Occipital lobe (tissue), 2 donors: ENCODE measurements around the gene NTHL1. TPM values are rescaled to one million over a fixed set of nuclear protein-coding genes. Genes with fewer than 3 reads are reported as not detected.
A peak's percentile ranks its signal among the peaks of the same experiment; 100 is the strongest.
"Not testable (repeated sequence)": the region's sequence is repeated elsewhere in the genome, so short reads cannot be mapped to it uniquely, and the experiment has no call there.

ENCODE experiments used
- DNase-seq: peaks from one replicate; lab custom pipeline; 2025; lab: John Stamatoyannopoulos, UW
- total RNA-seq: library from RNA; depleted of rRNA; stranded (reverse); fragments of >200 nt; gene quantifications from one replicate; pipeline ENCODE4 v1.2.3, GENCODE V29; 2014

NTHL1 gene
- total RNA-seq, 1 donor from 2014 or later, result 20.3 TPM

DNA sequence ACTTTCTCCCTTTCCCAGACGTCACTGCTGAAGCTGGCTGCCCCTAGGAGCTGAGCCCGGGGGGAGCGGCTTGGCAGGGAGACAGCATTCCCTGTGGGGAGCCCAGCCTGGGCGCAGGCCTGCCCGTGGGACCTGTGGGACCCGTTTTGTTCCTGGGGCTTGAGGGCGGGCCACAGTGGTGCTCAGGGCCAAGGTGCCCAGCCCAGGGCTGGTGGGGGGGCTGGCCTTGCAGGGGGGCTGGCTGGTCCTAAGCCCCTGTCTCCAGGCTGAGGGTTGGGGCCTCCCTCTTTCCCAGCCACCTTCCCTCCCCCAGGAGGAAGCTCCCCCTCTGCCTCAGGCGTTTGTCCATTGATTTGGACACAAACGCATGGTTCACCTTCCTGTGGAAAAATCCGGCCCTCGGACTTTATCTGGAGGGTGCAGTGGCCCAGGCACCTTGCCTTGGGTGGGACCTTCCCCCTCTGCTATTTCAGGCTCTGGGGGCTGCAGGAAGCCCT lies 16.5 kb downstream of the NTHL1 start:
- DNase-seq, result no peak

DNA sequence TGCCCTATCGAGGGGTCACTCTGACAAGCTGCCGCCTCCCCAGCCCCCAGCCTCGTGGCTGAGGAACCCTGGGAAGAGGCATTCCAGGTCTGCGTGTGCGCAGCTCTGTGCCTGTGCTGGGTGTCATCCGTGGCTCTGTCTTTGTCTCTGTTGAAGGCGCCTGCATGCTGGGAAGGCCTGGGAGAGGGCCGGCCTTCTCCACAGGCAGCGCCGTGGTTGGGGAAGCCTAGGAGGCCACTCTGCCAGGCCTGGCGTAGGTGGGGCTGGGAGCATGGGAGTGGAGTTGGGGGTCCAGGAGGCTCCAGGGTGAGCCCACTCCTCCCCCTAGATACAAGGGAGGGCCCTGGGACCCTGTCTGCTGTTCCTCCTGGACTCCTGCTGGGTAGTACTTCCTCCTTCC lies 17.6 kb downstream of the NTHL1 start:
- DNase-seq, result no peak

DNA sequence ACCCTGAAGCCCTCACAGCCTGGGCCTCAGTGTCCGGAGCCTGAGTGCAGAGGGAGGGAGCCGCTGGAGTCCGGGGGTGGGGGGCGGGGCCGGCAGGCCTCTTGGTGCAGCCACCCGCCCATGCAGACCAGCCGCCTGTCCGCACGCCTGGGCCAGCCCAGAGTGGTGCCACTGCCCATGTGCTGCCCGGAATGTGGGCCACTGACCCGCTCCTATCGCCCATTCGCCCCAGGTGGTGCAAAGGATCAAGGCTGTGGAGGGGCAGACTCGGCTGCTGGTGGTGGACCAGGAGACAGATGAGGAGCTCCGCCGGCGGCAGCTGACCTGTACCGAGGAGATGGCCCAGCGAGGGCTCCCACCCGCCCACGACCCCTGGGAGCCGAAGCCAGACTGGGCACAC lies 18.3 kb downstream of the NTHL1 start:
- no peak for DNase-seq

GRCh38 chr16:2028620-2029220 lies 18.9 kb downstream of the NTHL1 start:
- no peak for DNase-seq

DNA sequence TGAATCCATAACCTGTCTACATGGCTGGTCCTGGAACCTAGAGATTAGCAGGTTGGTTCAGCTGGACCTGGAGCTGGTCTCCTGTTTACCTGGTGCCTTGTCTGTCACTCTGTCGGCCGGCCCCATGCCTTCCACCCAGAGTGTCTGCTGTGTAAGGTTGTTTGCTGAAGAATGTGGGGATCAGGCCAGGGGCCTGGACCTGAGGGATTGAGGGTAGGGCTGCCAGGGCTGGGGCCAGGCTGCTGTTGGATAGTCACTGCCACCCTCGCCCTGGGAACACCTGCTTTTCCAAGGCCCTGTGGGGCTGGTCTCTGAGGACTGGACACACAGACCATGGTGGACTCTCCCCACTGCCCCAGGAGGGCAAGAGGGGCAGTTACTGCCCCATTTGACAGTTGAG lies 19.5 kb downstream of the NTHL1 start:
- no peak for DNase-seq

GRCh38 chr16:2027024-2028010 lies 20.3 kb downstream of the NTHL1 start:
- no peak for DNase-seq

DNA sequence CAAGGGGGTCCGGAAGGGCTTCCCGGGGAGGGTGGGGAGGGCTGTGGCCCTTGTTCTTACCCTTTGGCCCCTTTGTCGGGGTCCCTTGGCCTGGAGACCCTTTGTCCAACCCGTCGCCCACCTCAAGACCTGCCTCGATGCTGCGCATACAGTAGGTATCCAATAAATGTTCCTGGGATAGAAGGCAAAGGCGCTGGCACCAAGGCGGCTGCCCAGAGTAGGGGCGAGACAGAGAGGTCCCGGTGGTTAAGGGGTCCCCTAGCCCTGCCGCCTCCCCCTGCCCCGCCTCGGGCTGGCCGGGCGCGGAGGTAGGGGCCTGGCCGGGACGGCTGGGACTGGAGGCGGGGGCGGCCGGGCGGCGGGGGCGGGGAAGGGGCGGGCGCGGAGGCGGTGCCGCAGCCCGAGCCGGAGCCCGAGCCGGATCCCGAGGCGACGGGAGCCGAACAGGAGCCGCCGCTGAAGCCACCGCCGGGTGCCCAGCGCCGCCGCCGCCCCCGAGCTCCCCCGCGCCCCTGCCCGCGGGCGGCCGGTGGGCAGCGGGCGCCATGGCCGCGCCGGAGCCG lies 21.1 kb downstream of the NTHL1 start, which contains the start of gene NHERF2:
Gene NHERF2, plus strand, starts transcription at position 442 of the 563 bp plus-strand sequence. Its CDS starts 104 bp downstream, at position 546.
- DNase-seq, result no peak

DNA sequence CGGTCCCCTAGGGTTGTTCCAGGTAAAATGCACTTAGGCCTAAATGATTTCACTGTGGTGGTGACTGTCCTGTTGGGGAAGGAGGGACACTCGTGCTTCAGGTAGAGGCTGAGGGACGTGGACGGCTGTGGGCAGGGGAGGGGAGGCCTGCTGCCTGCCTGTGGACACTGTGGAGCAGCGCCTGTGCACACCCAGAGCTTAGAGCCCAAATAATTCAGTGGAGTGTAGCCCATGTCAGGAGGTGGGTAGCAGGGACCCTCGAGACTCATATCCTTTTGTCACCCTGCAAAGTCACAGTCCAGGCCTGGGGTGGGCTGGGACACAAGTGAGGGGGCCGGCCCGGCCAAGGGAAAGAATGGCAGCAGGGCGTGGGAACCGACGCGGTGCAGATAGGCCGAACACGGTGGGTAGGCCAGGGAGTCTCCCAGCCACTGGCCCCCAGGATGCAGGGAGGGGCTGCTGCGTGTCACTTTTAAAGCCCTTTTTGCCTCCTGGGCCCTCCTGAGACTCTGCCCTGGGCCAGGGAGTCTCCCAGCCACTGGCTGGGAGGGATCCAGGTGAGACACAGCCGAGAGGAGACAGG lies 21.7 kb downstream of the NTHL1 start:
- DNase-seq, result no peak

GRCh38 chr16:2025251-2025650 lies 22.4 kb downstream of the NTHL1 start:
- DNase-seq, result no peak

DNA sequence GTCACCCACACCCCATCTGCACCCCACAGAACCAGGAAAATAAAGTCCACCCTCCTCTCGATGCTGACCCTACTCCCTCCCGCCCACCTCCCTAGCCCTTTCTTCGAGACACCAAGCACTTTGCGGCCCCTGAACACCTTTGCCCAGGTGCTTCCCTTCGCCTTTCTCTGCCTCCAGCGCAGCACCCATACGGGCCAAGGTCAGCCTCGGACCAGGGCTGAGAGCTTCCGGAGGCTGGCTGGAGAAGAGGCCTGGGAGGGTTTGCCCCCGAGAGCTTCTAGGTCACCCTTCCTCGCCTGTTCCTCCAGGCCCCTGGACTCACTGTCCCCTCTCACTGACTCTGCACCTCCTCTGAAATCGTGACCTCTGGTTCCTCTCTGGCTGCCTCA lies 23.6 kb downstream of the NTHL1 start:
- DNase-seq, result no peak

GRCh38 chr16:2023092-2024031 lies 24.3 kb downstream of the NTHL1 start:
- peak; percentile 87 for DNase-seq

GRCh38 chr16:2022723-2023091 lies 24.9 kb downstream of the NTHL1 start:
- no peak for DNase-seq

- no peak for DNase-seq
Measured at GRCh38 chr16:2019921-2020831, 27.5 kb downstream of the NTHL1 start.

- no peak for DNase-seq
Measured at GRCh38 chr16:2019518-2019920, 28.1 kb downstream of the NTHL1 start, which contains the start of gene NPW. NPW (plus strand) TSS chr16:2019785.

- DNase-seq, result no peak
Measured at GRCh38 chr16:2016407-2016922, 31.2 kb downstream of the NTHL1 start.

- no peak for DNase-seq
Measured at GRCh38 chr16:2015947-2016208, 31.8 kb downstream of the NTHL1 start.

DNA sequence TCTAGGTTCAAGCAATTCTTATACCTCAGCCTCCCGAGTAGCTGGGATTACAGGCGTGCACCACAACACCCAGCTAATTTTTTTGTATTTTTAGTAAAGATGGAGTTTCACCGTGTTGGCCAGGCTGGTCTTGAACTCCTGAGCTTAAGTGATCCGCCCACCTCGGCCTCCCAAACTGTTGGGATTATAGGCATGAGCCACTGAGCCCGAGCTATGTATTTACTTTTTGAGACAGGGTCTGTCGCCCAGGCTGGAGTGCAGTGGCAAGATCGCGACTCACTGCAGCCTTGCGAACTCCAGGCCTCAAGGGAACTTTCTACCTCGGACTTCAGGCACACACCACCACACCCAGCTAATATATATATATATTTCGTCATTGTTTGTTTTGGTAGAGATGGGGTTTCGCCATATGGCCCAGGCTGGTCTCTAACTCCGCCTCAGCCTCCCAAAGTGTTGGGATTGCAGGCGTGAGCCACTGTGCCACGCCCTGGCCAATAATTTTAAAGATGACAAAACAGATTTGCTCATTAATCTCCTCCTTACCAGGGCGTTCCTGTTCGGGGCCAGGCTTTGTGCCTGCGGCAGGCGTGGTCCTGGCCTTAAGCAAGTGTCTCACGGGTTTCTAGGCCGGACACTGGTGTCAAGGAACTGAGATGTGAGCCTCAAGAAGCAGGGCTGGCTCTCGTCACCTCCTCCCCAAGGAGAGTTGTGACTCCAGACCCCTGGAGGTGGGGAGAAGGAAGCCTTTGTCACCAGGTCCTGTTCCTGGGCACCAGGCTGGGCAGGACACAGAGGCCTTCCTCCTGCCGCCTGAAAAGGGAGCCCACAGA lies 32.3 kb downstream of the NTHL1 start:
- DNase-seq, result no peak

DNA sequence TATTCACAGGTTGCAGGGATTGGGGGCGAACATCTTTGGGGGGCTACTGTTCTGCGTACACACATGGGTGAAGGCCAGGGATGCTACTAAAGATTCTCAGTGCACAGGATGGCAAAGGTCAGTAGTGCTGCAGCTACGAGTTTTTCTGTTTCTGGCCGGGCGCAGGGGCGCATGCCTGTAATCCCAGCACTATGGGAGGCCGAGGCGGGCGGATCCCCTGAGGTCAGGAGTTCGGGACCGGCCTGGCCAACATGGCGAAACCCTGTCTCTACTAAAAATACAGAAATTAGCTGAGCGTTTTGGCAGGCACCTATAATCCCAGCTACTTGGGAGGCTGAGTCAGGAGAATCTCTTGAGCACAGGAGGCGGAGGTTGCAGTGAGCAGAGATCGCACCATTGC lies 34.1 kb downstream of the NTHL1 start:
- no peak for DNase-seq

DNA sequence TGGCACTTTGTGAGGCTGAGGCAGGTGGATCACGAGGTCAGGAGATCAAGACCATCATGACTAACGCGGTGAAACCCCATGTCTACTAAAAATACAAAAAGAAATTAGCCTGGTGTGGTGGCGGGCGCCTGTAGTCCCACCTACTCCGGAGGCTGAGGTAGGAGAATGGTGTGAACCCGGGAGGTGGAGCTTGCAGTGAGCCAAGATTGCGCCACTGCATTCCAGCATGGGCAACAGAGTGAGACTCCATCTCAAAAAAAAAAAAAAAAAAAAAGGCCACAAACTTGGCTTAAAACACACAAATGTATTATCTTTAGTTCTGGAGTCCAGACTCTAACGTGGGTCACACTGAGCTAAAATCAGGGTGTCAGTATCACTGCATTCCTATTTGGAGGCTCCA lies 35.9 kb downstream of the NTHL1 start:
- DNase-seq, result not testable (repeated sequence)
